Thyroid gland (tissue), 4 donors: Measurements from ENCODE around the gene CT47A1. TPM values are rescaled to one million over a fixed set of nuclear protein-coding genes. Genes with fewer than 3 reads are reported as not detected.
"Not testable (repeated sequence)": the region's sequence is repeated elsewhere in the genome, so short reads cannot be mapped to it uniquely, and the experiment has no call there.

Source experiments
- DNase-seq, 2 donors: peaks; one replicate each; pipeline ENCODE4 v3.0.0-alpha.2; 2019
- H3K27ac ChIP-seq, 3 donors: fragments of 200-600 bp; sonication (generic); 1 replicate in 2 of 3; 2 replicates in 1 of 3; pipeline ENCODE4 v1.5.1; 2016 to 2019; ENCODE audit warnings: mild to moderate bottlenecking in 1 of 3, moderate library complexity in 1 of 3
- H3K27me3 ChIP-seq: fragments of 200-600 bp; sonication (generic); one replicate; pipeline ENCODE4 v1.5.1; 2019
- H3K36me3 ChIP-seq, 2 donors: fragments of 200-600 bp; sonication (generic); one replicate each; pipeline ENCODE4 v1.5.1; 2016 to 2019
- H3K4me1 ChIP-seq, 2 donors: fragments of 200-600 bp; sonication (generic); one replicate each; pipeline ENCODE4 v1.5.1; 2017 to 2019
- H3K4me3 ChIP-seq, 3 donors: fragments of 200-600 bp; sonication (generic); replicated peaks in 1 of 3; 1 replicate in 2 of 3; 2 replicates in 1 of 3; pipeline ENCODE4 v1.5.1; 2016; ENCODE audit warnings: mild to moderate bottlenecking in 1 of 3
- H3K9me3 ChIP-seq: fragments of 200-600 bp; sonication (generic); one replicate; pipeline ENCODE4 v1.5.1; 2017
- CTCF ChIP-seq, 6 experiments: fragments of 200-600 bp in 3 of 6; fragments of 450-650 bp in 3 of 6; sonication (generic) in 3 of 6; IDR thresholded peaks; one replicate each; pipeline ENCODE4 v1.5.1; 2016 to 2019; ENCODE audit warnings: antibody characterized with exemption in 6 of 6, mild to moderate bottlenecking in 2 of 6, inconsistent platforms in 1 of 6, moderate library complexity in 1 of 6
- POLR2A ChIP-seq, 2 donors: fragments of 450-650 bp; IDR thresholded peaks; one replicate each; pipeline ENCODE4 v1.6.1; 2017; ENCODE audit warnings: antibody characterized with exemption in 2 of 2, mild to moderate bottlenecking in 2 of 2, moderate library complexity in 1 of 2
- WGBS, 2 donors: methylation state at CpG; one replicate each; pipeline ENCODE4 v1.1.5; 2017; 5-methylcytosine and 5-hydroxymethylcytosine counted together
- intact Hi-C: fragments of 100-400 bp; cut with DNase I; formaldehyde crosslinking; loops from one replicate; pipeline ENCODE4 v1.15.1; 2023
- total RNA-seq, 4 donors: library from RNA; depleted of rRNA; stranded (reverse); fragments of >200 nt; gene quantifications; one replicate each; pipeline ENCODE4 v1.2.3, GENCODE V29; 2016

CT47A1 gene
- total RNA-seq: not detected

- H3K27ac ChIP-seq, H3K4me1 ChIP-seq, H3K9me3 ChIP-seq, H3K36me3 ChIP-seq, H3K27me3 ChIP-seq, intact Hi-C loops, DNase-seq, H3K4me3 ChIP-seq: not testable (repeated sequence)
- no CpG with 5 or more reads among the region's 8 CpGs for WGBS, 2 donors
Measured at GRCh38 chrX:120985660-120986059, at the start of gene CT47A1. TSS of gene CT47A1 (minus strand) at chrX:120985760. CDS start at chrX:120985529, 231 bp downstream.

DNA sequence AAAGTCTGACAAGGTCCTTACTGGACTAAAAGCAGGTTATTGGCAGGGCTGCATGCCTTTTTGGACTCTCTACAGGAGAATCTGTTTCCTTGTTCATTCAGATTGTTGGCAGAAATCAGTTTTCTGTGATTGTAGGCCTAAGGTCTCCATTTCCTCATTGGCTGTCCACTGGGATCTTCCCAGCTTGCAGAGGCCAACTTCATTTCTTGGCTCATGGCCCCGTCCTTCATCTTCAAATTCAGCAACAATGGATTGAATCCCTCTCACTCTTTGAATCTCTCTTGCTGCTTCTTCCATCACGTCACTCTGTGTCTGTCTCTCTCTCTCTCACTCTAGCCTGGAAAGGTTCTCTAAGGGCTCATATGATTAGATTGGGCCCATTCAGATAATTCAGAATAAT is 47.0 kb upstream of the CT47A1 start:
- TF ChIP-seq CTCF (IDR thresholded peaks at IDR 0.05): no peak
- TF ChIP-seq POLR2A (IDR thresholded peaks at IDR 0.05): no peak
- intact Hi-C loops: no loop called here
- DNase-seq: no peak
- Histone ChIP-seq H3K4me1 (no peaks in the 10 kb centered on the region), H3K36me3 (no peaks in the 10 kb centered on the region), H3K27ac (no peak overlapping the region), H3K9me3 (no peaks in the 10 kb centered on the region), H3K4me3 (no peak overlapping the region), H3K27me3 (no peaks in the 10 kb centered on the region)
- 62 to 73% methylated on average over 2 of the region's 2 CpGs for WGBS, 2 donors

GRCh38 chrX:121030083-121030482 is 44.5 kb upstream of the CT47A1 start:
- WGBS, 2 donors: 96 to 98% methylated on average over 3 to 4 of the region's 4 CpGs
- no peaks in the 10 kb centered on the region for H3K4me1 ChIP-seq
- H3K27me3 ChIP-seq: no peaks in the 10 kb centered on the region
- TF ChIP-seq POLR2A (IDR thresholded peaks at IDR 0.05) (no peak), CTCF (IDR thresholded peaks at IDR 0.05) (no peak)
- H3K27ac ChIP-seq: no peak overlapping the region
- H3K4me3 ChIP-seq: no peak overlapping the region
- no peaks in the 10 kb centered on the region for H3K9me3 ChIP-seq
- H3K36me3 ChIP-seq: no peaks in the 10 kb centered on the region
- intact Hi-C loops: no loop called here
- no peak for DNase-seq

GRCh38 chrX:121028419-121028818 is 42.9 kb upstream of the CT47A1 start:
- H3K27ac ChIP-seq: no peak overlapping the region
- no peaks in the 10 kb centered on the region for H3K27me3 ChIP-seq
- no peak overlapping the region for H3K4me3 ChIP-seq
- H3K9me3 ChIP-seq: no peaks in the 10 kb centered on the region
- DNase-seq: no peak
- WGBS, 2 donors: 64 to 68% methylated on average over 1 of the region's 1 CpG
- TF ChIP-seq POLR2A (IDR thresholded peaks at IDR 0.05): no peak
- TF ChIP-seq CTCF (IDR thresholded peaks at IDR 0.05): no peak
- no peaks in the 10 kb centered on the region for H3K4me1 ChIP-seq
- intact Hi-C loops: no loop called here
- H3K36me3 ChIP-seq: no peaks in the 10 kb centered on the region

GRCh38 chrX:121014826-121015225 is 29.3 kb upstream of the CT47A1 start:
- intact Hi-C loops: no loop called here
- TF ChIP-seq POLR2A (IDR thresholded peaks at IDR 0.05): no peak
- no peak for TF ChIP-seq CTCF (IDR thresholded peaks at IDR 0.05)
- H3K4me3 ChIP-seq: no peak overlapping the region
- H3K27ac ChIP-seq: no peak overlapping the region
- H3K36me3 ChIP-seq: no peaks in the 10 kb centered on the region
- no peaks in the 10 kb centered on the region for H3K27me3 ChIP-seq
- WGBS, 2 donors: 83 to 100% methylated on average over 1 to 2 of the region's 2 CpGs
- no peak for DNase-seq
- H3K4me1 ChIP-seq: no peaks in the 10 kb centered on the region
- no peaks in the 10 kb centered on the region for H3K9me3 ChIP-seq

GRCh38 chrX:121013897-121014455 is 28.4 kb upstream of the CT47A1 start:
- Histone ChIP-seq H3K27ac (no peak overlapping the region), H3K9me3 (no peaks in the 10 kb centered on the region), H3K36me3 (no peaks in the 10 kb centered on the region), H3K27me3 (no peaks in the 10 kb centered on the region), H3K4me1 (no peaks in the 10 kb centered on the region), H3K4me3 (no peak overlapping the region)
- TF ChIP-seq CTCF (IDR thresholded peaks at IDR 0.05): no peak
- TF ChIP-seq POLR2A (IDR thresholded peaks at IDR 0.05): no peak
- intact Hi-C loops: no loop called here
- no peak for DNase-seq
